ENCODE data around the gene ELF3. TPM values are rescaled to one million over a fixed set of nuclear protein-coding genes. Genes with fewer than 3 reads are reported as not detected.
A peak's percentile ranks its signal among the peaks of the same experiment; 100 is the strongest.

ELF3 gene
- total RNA-seq, 4 donors from 2014 or later = 1.0 to 67.7 (median 2.0) TPM

GRCh38 chr1:201984446-201984845, 25.9 kb upstream of the ELF3 start:
- intact Hi-C loops (cut with DNase I; ENCODE audit: low total_unique reads) = no loop called here
- no peaks in the 10 kb centered on the region for H3K27me3 ChIP-seq
- no peaks in the 10 kb centered on the region for H3K4me1 ChIP-seq
- no peaks in the 10 kb centered on the region for H3K9me3 ChIP-seq
- no peaks in the 10 kb centered on the region for H3K36me3 ChIP-seq
- DNase-seq = no peak
- TF ChIP-seq, protein P1, sequence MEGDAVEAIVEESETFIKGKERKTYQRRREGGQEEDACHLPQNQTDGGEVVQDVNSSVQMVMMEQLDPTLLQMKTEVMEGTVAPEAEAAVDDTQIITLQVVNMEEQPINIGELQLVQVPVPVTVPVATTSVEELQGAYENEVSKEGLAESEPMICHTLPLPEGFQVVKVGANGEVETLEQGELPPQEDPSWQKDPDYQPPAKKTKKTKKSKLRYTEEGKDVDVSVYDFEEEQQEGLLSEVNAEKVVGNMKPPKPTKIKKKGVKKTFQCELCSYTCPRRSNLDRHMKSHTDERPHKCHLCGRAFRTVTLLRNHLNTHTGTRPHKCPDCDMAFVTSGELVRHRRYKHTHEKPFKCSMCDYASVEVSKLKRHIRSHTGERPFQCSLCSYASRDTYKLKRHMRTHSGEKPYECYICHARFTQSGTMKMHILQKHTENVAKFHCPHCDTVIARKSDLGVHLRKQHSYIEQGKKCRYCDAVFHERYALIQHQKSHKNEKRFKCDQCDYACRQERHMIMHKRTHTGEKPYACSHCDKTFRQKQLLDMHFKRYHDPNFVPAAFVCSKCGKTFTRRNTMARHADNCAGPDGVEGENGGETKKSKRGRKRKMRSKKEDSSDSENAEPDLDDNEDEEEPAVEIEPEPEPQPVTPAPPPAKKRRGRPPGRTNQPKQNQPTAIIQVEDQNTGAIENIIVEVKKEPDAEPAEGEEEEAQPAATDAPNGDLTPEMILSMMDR (IDR thresholded peaks at IDR 0.05) = no peak
- TF ChIP-seq POLR2A (IDR thresholded peaks at IDR 0.05) = no peak
- no peak overlapping the region for H3K27ac ChIP-seq
- H3K4me3 ChIP-seq = no peak overlapping the region

GRCh38 chr1:201985355-201985754, 25.0 kb upstream of the ELF3 start:
- H3K36me3 ChIP-seq = no peaks in the 10 kb centered on the region
- H3K27me3 ChIP-seq = no peaks in the 10 kb centered on the region
- no peaks in the 10 kb centered on the region for H3K4me1 ChIP-seq
- no peak overlapping the region for H3K27ac ChIP-seq
- H3K4me3 ChIP-seq = no peak overlapping the region
- H3K9me3 ChIP-seq = no peaks in the 10 kb centered on the region
- peak in 1 of 2 donors; percentile 8 for DNase-seq
- intact Hi-C loops (cut with DNase I; ENCODE audit: low total_unique reads) = no loop called here
- no peak for TF ChIP-seq POLR2A (IDR thresholded peaks at IDR 0.05)
- TF ChIP-seq, protein P1 (IDR thresholded peaks at IDR 0.05) = no peak

- TF ChIP-seq, protein P1 (IDR thresholded peaks at IDR 0.05) = no peak
- TF ChIP-seq POLR2A (IDR thresholded peaks at IDR 0.05) = no peak
- H3K36me3 ChIP-seq = no peaks in the 10 kb centered on the region
- no peaks in the 10 kb centered on the region for H3K9me3 ChIP-seq
- intact Hi-C loops (cut with DNase I; ENCODE audit: low total_unique reads) = no loop called here
- no peaks in the 10 kb centered on the region for H3K27me3 ChIP-seq
- peak in 1 of 2 donors; percentile 9 for DNase-seq
- H3K27ac ChIP-seq = no peak overlapping the region
- no peaks in the 10 kb centered on the region for H3K4me1 ChIP-seq
- H3K4me3 ChIP-seq = no peak overlapping the region
Observed at GRCh38 chr1:201988601-201989000, 21.8 kb upstream of the ELF3 start.

DNA sequence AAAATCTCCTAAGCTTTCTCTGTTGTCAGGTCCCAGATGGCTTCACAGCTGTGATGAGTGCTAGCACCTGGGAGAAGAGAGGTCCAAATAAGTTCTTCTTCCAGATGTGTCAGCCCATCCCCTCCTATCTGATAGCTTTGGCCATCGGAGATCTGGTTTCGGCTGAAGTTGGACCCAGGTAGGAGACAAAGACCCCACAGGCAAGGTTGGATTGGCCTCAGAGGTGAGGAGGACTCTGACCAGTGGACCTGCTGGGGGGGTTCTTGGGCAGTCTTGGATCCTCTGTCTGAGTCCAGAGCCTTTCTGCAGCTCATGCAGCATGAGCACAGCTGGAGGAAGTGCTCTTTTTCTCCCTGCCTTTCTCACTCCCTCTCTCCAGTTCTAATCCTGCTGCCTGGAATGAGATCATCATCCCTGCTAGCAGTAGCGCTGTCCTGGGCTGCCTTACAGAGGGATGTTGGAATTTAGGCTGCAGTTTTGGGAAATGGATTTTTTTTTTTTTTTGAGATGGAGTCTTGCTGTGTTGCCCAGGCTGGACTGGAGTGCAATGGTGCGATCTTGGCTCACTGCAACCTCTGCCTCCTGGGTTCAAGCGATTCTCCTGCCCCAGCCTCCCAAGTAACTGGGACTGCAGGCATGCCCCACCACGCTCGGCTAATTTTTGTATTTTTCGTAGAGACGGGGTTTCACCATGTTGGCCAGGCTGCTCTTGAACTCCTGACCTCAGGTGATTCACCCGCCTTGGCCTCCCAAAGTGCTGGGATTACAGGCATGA, 20.8 kb upstream of the ELF3 start:
- intact Hi-C loops (cut with DNase I; ENCODE audit: low total_unique reads) = no loop called here
- Histone ChIP-seq H3K27ac (no peak overlapping the region), H3K4me1 (no peaks in the 10 kb centered on the region), H3K36me3 (no peaks in the 10 kb centered on the region), H3K27me3 (no peaks in the 10 kb centered on the region), H3K9me3 (no peaks in the 10 kb centered on the region), H3K4me3 (no peak overlapping the region)
- TF ChIP-seq POLR2A (IDR thresholded peaks at IDR 0.05) = no peak
- TF ChIP-seq, protein P1 (IDR thresholded peaks at IDR 0.05) = no peak
- DNase-seq = no peak

GRCh38 chr1:201990427-201990826, 20.0 kb upstream of the ELF3 start:
- Histone ChIP-seq H3K9me3 (no peaks in the 10 kb centered on the region), H3K27me3 (no peaks in the 10 kb centered on the region), H3K36me3 (no peaks in the 10 kb centered on the region), H3K27ac (no peak overlapping the region), H3K4me1 (no peaks in the 10 kb centered on the region), H3K4me3 (no peak overlapping the region)
- DNase-seq = no peak
- intact Hi-C loops (cut with DNase I; ENCODE audit: low total_unique reads) = no loop called here
- TF ChIP-seq, protein P1 (IDR thresholded peaks at IDR 0.05) = no peak
- TF ChIP-seq POLR2A (IDR thresholded peaks at IDR 0.05) = no peak

All from uterus (tissue), 4 donors.